Choroid plexus epithelial cell (primary cell): ENCODE measurements around the gene COX7B2.

ENCODE experiments used
- DNase-seq: peaks from one replicate; pipeline ENCODE4 v3.0.0-alpha.2; 2010; ENCODE audit warnings: low read depth
- H3K4me3 ChIP-seq: 2 replicates; pipeline ENCODE4 v1.5.1; 2011; ENCODE audit warnings: low read depth, mild to moderate bottlenecking, control low read depth, low read length, moderate library complexity
- CTCF ChIP-seq: conservative IDR thresholded peaks from 2 replicates; pipeline ENCODE4 v1.5.1; 2011; ENCODE audit warnings: low read depth, mild to moderate bottlenecking, control low read depth, inconsistent platforms, low read length, moderate library complexity

Gene COX7B2

GRCh38 chr4:46933686-46934085 is 24.6 kb upstream of the COX7B2 start:
- TF ChIP-seq CTCF, result no peak
- no peak for DNase-seq
- H3K4me3 ChIP-seq, result no peak overlapping the region

- no peak overlapping the region for H3K4me3 ChIP-seq
- TF ChIP-seq CTCF, result peak; percentile 88
- peak; percentile 78 for DNase-seq
These were observed 22.9 kb upstream of the COX7B2 start for GRCh38 chr4:46931981-46932380.

- DNase-seq, result no peak
- no peak for TF ChIP-seq CTCF
- no peak overlapping the region for H3K4me3 ChIP-seq
These were observed 21.8 kb upstream of the COX7B2 start for GRCh38 chr4:46930891-46931290.

GRCh38 chr4:46927201-46927600 is 18.2 kb upstream of the COX7B2 start:
- no peak overlapping the region for H3K4me3 ChIP-seq
- DNase-seq, result peak; percentile 5
- TF ChIP-seq CTCF, result no peak

GRCh38 chr4:46924789-46925529 is 15.9 kb upstream of the COX7B2 start:
- no peak for TF ChIP-seq CTCF
- H3K4me3 ChIP-seq, result no peak overlapping the region
- DNase-seq, result no peak

GRCh38 chr4:46922205-46922604 is 13.2 kb upstream of the COX7B2 start:
- DNase-seq, result no peak
- no peak for TF ChIP-seq CTCF

GRCh38 chr4:46908148-46908547 is 897 bp downstream of the COX7B2 start:
- no peak for TF ChIP-seq CTCF
- no peak for DNase-seq
- H3K4me3 ChIP-seq, result no peak overlapping the region

More at GRCh38 chr4:46922205-46922604, 13.2 kb upstream of the COX7B2 start:
- no peak overlapping the region for H3K4me3 ChIP-seq
